ENCODE results near the gene VGLL4.

DNA sequence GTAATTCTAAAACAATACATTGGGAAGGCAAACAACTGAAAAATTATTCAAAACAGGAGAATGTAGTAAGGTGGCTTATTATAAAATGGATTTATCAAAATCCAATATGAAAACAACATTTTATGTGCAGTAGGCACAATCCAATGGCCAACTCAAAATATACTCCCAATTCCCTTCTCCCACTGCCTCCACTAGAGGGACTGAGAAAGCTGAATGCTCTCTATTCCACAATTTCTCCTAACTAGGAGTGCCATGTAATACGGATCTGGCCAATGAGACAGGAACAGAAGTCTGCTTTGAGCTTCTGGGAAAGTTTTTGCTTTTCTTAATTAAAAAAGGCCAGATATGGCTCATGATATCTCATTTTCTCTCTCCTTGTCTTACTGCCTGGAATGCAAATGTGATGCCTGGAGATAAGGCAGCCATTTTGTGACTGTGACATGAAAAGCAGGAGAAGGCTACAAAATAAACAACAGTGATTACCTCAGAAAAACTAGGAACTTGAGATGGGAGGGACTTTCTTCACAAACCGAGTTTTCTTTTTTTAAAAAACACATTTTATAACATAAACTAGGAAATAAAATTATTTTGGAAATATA lies 18.8 kb upstream of the VGLL4 start:
- no peak for TF ChIP-seq EZH2phosphoT487 (IDR thresholded peaks at IDR 0.05; ENCODE audit: borderline replicate concordance)
- TF ChIP-seq, protein P1, sequence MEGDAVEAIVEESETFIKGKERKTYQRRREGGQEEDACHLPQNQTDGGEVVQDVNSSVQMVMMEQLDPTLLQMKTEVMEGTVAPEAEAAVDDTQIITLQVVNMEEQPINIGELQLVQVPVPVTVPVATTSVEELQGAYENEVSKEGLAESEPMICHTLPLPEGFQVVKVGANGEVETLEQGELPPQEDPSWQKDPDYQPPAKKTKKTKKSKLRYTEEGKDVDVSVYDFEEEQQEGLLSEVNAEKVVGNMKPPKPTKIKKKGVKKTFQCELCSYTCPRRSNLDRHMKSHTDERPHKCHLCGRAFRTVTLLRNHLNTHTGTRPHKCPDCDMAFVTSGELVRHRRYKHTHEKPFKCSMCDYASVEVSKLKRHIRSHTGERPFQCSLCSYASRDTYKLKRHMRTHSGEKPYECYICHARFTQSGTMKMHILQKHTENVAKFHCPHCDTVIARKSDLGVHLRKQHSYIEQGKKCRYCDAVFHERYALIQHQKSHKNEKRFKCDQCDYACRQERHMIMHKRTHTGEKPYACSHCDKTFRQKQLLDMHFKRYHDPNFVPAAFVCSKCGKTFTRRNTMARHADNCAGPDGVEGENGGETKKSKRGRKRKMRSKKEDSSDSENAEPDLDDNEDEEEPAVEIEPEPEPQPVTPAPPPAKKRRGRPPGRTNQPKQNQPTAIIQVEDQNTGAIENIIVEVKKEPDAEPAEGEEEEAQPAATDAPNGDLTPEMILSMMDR (conservative IDR thresholded peaks at IDR 0.05; ENCODE audit: low read length) = peak; percentile 34; the same call in 1 of the 2 replicates

Measured in Loucy (cell line).